Keratinocyte (primary cell): Measurements from ENCODE around the gene EGFL8. TPM values are rescaled to one million over a fixed set of nuclear protein-coding genes. Genes with fewer than 3 reads are reported as not detected.
"Not testable (repeated sequence)": the region's sequence is repeated elsewhere in the genome, so short reads cannot be mapped to it uniquely, and the experiment has no call there.

Source experiments
- DNase-seq: peaks from one replicate; pipeline ENCODE4 v3.0.0-alpha.2; 2011; ENCODE audit warnings: low read depth, missing footprints, low spot score
- FAIRE-seq: peaks from 2 replicates; lab custom pipeline; 2011; peaks lifted over from hg19 to GRCh38; lab: Jason Lieb, UNC
- H2AFZ ChIP-seq: 2 replicates; pipeline ENCODE4 v1.6.0; 2012; ENCODE audit warnings: low read length, control low read depth, inconsistent platforms; ENCODE audit not compliant: control insufficient read depth
- H3K27ac ChIP-seq: 2 replicates; pipeline ENCODE4 v1.5.1; 2011; ENCODE audit warnings: low read length; ENCODE audit not compliant: control insufficient read depth, insufficient read depth
- H3K27me3 ChIP-seq: 3 replicates; pipeline ENCODE4 v1.6.0; 2011; ENCODE audit warnings: low read length; ENCODE audit not compliant: control insufficient read depth, insufficient read depth; ENCODE audit errors: extremely low read depth
- H3K36me3 ChIP-seq, 2 experiments: 2 replicates in 1 of 2; 3 replicates in 1 of 2; pipeline ENCODE4 v1.5.1; 2011; ENCODE audit warnings: low read length in 2 of 2, mild to moderate bottlenecking in 1 of 2; ENCODE audit not compliant: control insufficient read depth in 2 of 2, insufficient read depth in 2 of 2; ENCODE audit errors: extremely low read depth in 1 of 2
- H3K4me1 ChIP-seq: 3 replicates; pipeline ENCODE4 v1.5.1; 2011; ENCODE audit warnings: low read length; ENCODE audit not compliant: control insufficient read depth, insufficient read depth; ENCODE audit errors: extremely low read depth
- H3K4me2 ChIP-seq: 3 replicates; pipeline ENCODE4 v1.6.0; 2011; ENCODE audit warnings: low read depth, low read length; ENCODE audit not compliant: control insufficient read depth, insufficient read depth; ENCODE audit errors: extremely low read depth
- H3K4me3 ChIP-seq, 3 experiments: fragments of 200-600 bp in 1 of 3; sonication (generic) in 1 of 3; 2 replicates in 2 of 3; 3 replicates in 1 of 3; pipeline ENCODE4 v1.5.1; 2011 to 2016; ENCODE audit warnings: low read length in 3 of 3, mild to moderate bottlenecking in 3 of 3, control low read depth in 2 of 3, inconsistent platforms in 1 of 3, low read depth in 1 of 3, mixed read lengths in 1 of 3, mixed run types in 1 of 3, moderate library complexity in 1 of 3; ENCODE audit not compliant: control insufficient read depth in 2 of 3, insufficient read depth in 2 of 3; ENCODE audit errors: extremely low read depth in 1 of 3
- H3K79me2 ChIP-seq: 2 replicates; pipeline ENCODE4 v1.6.0; 2012; ENCODE audit warnings: low read length; ENCODE audit not compliant: control insufficient read depth, insufficient read depth
- H3K9ac ChIP-seq: 3 replicates; pipeline ENCODE4 v1.6.0; 2011; ENCODE audit warnings: low read length; ENCODE audit not compliant: control insufficient read depth, insufficient read depth; ENCODE audit errors: extremely low read depth
- H3K9me1 ChIP-seq: 3 replicates; pipeline ENCODE4 v1.6.0; 2011; ENCODE audit warnings: low read length; ENCODE audit not compliant: control insufficient read depth, insufficient read depth; ENCODE audit errors: extremely low read depth
- H3K9me3 ChIP-seq: 2 replicates; pipeline ENCODE4 v1.5.1; 2012; ENCODE audit warnings: low read depth, low read length; ENCODE audit not compliant: control insufficient read depth
- H4K20me1 ChIP-seq: 3 replicates; pipeline ENCODE4 v1.6.0; 2011; ENCODE audit warnings: low read length; ENCODE audit not compliant: control insufficient read depth, insufficient read depth; ENCODE audit errors: extremely low read depth
- CTCF ChIP-seq, 3 experiments: IDR thresholded peaks in 1 of 3; conservative IDR thresholded peaks in 1 of 3; optimal IDR thresholded peaks in 1 of 3; 2 replicates in 2 of 3; 3 replicates in 1 of 3; pipeline versions ENCODE3 to v1.5.1; 2011; ENCODE audit warnings: low read length in 3 of 3, mild to moderate bottlenecking in 3 of 3, moderate library complexity in 2 of 3, control low read depth in 1 of 3, inconsistent platforms in 1 of 3; ENCODE audit not compliant: insufficient read depth in 2 of 3; ENCODE audit errors: extremely low read depth in 1 of 3
- EZH2 ChIP-seq: IDR thresholded peaks from one replicate; pipeline ENCODE4 v1.6.1; 2012; ENCODE audit warnings: inconsistent platforms, mild to moderate bottlenecking, low read length, moderate library complexity
- dilution Hi-C: fragments of 300-500 bp; cut with MboI; formaldehyde crosslinking; loops from one replicate; pipeline ENCODE4 v1.7.0; 2020; ENCODE audit warnings: low sequenced_read_pairs; ENCODE audit not compliant: extremely low pct_ligation_motif_present
- polyA plus RNA-seq, 5 experiments: library from polyadenylated mRNA; depleted of rRNA in 3 of 5; stranded (reverse) in 3 of 5; stranded (forward) in 1 of 5; unstranded in 1 of 5; fragments of >200 nt; gene quantifications; 1 replicate in 1 of 5; 2 replicates in 3 of 5; 3 replicates in 1 of 5; pipeline versions ENCODE4 v1.2.1 to v1.2.3, GENCODE V29; 2011 to 2012; ENCODE audit warnings: missing spikeins in 2 of 5, low read depth in 1 of 5, low replicate concordance in 1 of 5

Gene EGFL8
- polyA plus RNA-seq, 1 donor (not counting 4 experiments of a cell fraction or from before 2014, with no cell fraction given): 3.7 TPM

DNA sequence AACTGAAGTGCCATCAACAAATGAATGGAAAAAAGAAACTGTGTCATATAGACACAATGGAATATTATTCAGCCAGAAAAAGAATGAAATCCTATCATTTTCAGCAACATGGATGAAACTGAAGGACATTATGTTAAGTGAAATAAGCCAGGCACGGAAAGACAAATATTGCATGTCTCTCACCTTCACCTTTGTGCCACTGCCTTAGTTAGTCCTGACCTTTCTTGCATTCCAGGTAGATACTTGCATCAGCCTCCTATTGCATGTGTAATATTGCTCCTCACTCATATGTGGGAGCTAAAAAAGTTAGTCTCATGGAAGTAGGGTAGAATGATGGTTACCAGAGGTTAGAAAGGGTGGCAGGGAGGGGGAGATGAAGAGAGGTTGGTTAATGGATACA is 44.6 kb downstream of the EGFL8 start:
- H3K27ac ChIP-seq: no peak overlapping the region
- no peaks in the 10 kb centered on the region for H3K9me3 ChIP-seq
- H3K4me2 ChIP-seq: no peak overlapping the region
- no peaks in the 10 kb centered on the region for H3K9me1 ChIP-seq
- H2AFZ ChIP-seq: no peak overlapping the region
- dilution Hi-C loops: no loop called here
- DNase-seq (no peak), FAIRE-seq (no peak)
- no peak overlapping the region for H3K9ac ChIP-seq
- H3K4me1 ChIP-seq: no peaks in the 10 kb centered on the region
- H3K27me3 ChIP-seq: no peaks in the 10 kb centered on the region
- no peaks in the 10 kb centered on the region for H4K20me1 ChIP-seq
- H3K79me2 ChIP-seq: no peaks in the 10 kb centered on the region
- TF ChIP-seq CTCF (optimal IDR thresholded peaks at IDR 0.05 in 1 of 3, IDR thresholded peaks at IDR 0.05 in 1 of 3, conservative IDR thresholded peaks at IDR 0.05 in 1 of 3; ENCODE audit: extremely low read depth in 1 of 3, insufficient read depth in 2 of 3, low read length in 3 of 3) (no peak), EZH2 (no peak)
- no peaks in the 10 kb centered on the region for H3K36me3 ChIP-seq
- H3K4me3 ChIP-seq: no peak overlapping the region

DNA sequence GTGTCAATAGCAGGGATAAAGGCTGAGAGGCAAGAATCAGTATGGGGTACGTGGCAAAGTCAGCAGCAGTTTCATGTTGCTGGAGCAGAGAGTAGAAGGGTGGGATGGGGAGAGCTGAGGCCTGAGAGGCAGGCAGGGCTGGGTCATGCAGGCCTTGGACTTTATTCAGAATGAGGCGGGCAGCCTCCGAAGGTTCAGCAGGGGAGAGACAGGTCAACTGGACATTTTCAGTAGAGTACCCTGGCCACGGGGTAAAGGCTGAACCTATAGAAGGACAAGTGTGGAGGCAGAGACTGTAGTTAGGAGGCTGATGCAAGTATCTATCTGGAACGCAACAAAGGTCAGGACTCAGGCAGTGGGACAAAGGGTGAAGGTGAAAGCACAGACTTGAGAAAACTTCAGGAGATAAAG is 45.8 kb downstream of the EGFL8 start:
- H4K20me1 ChIP-seq: no peaks in the 10 kb centered on the region
- H2AFZ ChIP-seq: no peak overlapping the region
- no peaks in the 10 kb centered on the region for H3K4me1 ChIP-seq
- no peak for TF ChIP-seq CTCF (optimal IDR thresholded peaks at IDR 0.05 in 1 of 3, IDR thresholded peaks at IDR 0.05 in 1 of 3, conservative IDR thresholded peaks at IDR 0.05 in 1 of 3; ENCODE audit: extremely low read depth in 1 of 3, insufficient read depth in 2 of 3, low read length in 3 of 3)
- TF ChIP-seq EZH2: no peak
- DNase-seq (no peak), FAIRE-seq (no peak)
- H3K9ac ChIP-seq: no peak overlapping the region
- H3K9me3 ChIP-seq: no peaks in the 10 kb centered on the region
- no peaks in the 10 kb centered on the region for H3K79me2 ChIP-seq
- no peak overlapping the region for H3K4me2 ChIP-seq
- no peaks in the 10 kb centered on the region for H3K9me1 ChIP-seq
- H3K4me3 ChIP-seq: no peak overlapping the region
- H3K27me3 ChIP-seq: no peaks in the 10 kb centered on the region
- no peak overlapping the region for H3K27ac ChIP-seq
- H3K36me3 ChIP-seq: no peaks in the 10 kb centered on the region
- dilution Hi-C loops: no loop called here

DNA sequence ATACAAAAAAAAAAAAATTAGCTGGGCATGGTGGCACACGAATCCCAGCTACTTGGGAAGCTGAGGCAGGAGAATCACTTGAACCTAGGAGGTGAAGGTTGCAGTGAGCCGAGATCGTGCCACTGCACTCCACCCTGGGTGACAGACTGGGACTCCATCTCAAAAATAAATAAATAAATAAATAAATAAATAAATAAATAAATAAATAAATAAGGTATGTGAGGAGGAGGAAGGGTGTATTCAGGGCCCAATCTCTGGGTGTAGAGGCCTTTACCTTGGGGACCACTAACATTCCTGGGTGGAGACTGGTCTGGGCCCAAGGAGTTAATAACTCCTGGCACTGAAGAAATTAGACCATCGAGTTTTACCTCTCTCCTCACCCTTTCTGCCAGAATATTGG is 47.0 kb downstream of the EGFL8 start:
- FAIRE-seq, H3K9ac ChIP-seq, H3K4me1 ChIP-seq, H4K20me1 ChIP-seq, H3K4me2 ChIP-seq, H3K9me1 ChIP-seq, H3K36me3 ChIP-seq, H2AFZ ChIP-seq, H3K4me3 ChIP-seq, H3K9me3 ChIP-seq, DNase-seq, H3K79me2 ChIP-seq, H3K27me3 ChIP-seq, dilution Hi-C loops, H3K27ac ChIP-seq: not testable (repeated sequence)
